ENCODE measurements around the gene ZRANB2.

GRCh38 chr1:71028981-71029380 is 51.9 kb downstream of the ZRANB2 start:
- TF ChIP-seq POLR2A (IDR thresholded peaks at IDR 0.05) = no peak
- no peak for TF ChIP-seq CTCF (IDR thresholded peaks at IDR 0.05)

Data from testis (tissue), 2 donors.